ENCODE results near the gene CPT1A.

CPT1A gene

DNA sequence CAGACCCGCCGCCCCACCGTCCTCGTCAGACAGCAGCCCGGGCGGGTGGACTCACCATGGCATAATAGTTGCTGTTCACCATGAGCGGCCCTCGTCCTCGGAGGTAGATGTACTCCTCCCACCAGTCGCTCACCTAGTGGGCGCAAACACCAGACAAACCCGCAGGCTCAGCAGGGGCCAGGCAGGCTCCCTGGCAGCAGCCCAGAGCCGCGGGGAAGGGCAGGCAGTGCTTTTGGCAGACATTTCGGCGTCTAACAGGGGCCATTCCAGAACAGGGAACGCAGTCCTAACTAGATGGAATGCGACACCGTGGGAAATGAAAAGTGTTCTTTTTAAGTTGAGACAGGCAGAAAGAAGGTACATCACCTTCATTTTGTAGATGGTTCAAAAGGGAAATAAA is 44.9 kb downstream of the CPT1A start:
- no peak for DNase-seq

DNA sequence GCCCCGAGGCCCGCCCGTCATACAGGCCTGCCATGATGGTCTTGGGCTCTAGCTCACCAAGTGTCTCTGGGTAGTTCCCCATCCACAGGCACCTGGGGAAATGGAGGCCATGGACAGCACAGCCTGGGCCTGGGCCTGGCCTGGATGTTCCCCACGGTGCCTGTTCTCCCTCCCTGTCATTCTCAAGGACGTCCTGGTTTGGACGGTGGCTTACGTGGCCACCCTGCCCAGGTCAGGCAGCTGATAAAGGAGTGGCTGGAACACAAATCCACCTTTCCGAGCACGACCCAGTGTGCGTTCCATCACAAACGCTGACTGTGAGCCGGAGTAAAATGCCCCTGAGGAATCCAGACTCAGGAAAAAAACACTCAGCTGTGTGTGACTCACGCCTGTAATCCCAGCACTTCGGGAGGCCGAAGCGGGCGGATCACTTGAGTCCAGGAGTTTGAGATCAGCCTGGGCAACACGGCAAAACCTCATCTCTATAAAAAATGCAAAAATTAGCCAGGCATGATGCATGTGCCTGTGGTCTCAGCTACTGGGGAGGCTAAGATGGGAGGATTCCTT is 49.2 kb downstream of the CPT1A start:
- peak; percentile 25 for DNase-seq

DNA sequence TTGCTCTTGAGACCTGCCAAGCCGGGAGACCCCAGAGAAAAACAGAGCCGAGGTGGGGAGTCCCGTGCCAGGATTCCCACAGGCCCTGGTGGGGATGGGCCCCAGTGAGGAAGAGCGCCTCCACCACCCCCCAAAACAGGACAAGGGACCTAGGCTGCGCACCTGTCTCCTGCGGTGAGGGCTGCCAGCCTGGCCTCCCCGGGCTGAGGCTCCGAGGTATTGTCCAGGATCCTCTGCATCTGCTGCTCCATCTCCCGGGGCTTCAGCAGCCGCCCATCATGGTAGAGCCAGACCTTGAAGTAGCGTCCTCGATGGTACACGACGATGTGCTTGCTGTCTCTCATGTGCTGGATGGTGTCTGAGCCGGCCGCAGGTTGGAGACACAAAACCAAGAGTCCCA is 57.1 kb downstream of the CPT1A start:
- DNase-seq = no peak

GRCh38 chr11:68783216-68783821 is 58.4 kb downstream of the CPT1A start:
- no peak for DNase-seq

DNA sequence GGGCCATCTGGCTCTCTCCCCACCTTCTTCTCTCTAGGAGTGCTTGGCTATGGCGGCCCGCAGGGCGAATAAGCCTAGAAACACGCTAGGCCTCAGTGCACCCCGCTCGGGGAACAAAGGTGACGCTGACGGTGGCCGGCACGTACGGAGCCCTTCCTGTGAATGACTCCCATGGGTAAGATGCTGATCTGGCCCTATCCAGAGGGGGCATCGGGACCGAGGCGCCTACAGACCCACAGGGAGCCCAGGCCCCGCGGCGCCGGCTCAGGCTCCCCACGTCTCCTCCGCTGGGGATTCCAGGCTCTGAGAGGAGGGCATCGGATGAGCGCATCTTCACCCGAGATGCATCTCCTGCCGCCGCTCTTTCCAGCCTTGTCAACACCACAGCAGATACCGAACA is 59.0 kb downstream of the CPT1A start:
- DNase-seq = no peak

- no peak for DNase-seq
Observed at GRCh38 chr11:68780829-68781228, 60.9 kb downstream of the CPT1A start.

DNA sequence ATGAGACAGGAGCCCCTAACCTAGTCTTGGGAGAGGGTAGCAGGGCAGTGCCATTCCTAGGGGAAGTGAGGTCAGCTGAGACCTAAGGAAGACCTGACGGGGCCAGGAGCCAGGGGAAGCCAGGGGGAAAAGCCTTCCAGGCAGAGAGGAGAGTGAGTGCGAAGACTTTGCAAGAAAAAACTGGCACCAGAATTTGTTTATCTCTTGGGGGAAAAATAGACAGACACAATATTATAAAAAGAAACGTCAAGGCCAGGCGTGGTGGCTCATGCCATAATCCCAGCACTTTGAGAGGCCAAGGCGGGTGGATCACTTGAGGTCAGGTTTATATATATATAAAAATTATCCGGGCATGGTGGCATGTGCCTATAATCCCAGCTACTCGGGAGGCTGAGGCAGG is 63.5 kb downstream of the CPT1A start:
- DNase-seq = no peak

GRCh38 chr11:68776442-68777235 is 65.1 kb downstream of the CPT1A start:
- DNase-seq = no peak

GRCh38 chr11:68775951-68776388 is 65.7 kb downstream of the CPT1A start:
- no peak for DNase-seq

DNA sequence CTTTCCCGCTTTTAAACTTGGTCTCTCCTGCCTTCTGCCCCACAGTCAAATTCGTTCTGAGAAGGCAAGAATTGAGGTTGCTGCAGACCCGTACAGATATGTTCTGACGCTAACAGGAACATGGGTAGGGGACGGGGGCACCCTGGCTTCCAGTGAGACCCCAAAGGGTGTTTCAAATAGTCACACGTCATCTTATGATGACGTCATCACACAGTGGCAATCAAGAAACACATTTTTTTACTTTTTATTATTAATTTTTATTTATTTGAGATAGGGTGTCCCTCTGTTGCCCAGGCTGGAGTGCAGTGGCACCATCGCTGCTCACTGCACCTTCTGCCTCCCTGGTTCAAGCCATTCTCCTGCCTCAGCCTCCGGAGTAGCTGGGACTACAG is 67.5 kb downstream of the CPT1A start:
- DNase-seq = no peak

DNA sequence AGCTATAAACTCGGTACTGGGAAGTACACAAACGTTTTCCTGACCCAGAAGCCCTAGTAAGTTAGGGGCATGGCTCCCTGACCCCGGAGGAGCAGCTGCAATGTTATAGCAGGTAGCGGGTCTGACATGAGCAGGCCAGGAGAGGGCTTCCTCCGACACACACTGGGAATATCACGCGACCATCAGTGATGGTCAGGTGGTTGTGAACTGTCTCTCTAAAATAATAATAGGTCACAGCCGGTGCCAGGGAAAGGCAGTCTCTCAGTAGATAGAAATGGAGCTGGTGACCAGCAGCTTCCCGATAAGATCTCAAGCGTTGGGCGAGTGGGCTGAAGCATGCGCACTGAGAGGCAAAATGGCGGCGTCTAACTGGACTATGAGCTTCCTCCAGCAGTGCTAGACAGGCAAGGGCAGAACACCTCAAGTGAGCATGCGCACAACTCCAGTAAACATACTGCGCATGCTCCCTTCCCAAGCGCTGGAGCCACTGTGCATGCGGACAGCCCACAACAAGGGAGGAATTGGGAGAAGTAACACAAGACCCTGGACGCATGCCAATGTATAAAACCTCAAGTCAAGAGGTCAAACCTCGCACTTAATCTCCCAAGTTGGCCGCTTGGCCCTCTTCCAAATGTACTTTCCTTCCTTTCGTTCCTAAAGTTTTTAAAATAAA is 68.1 kb downstream of the CPT1A start:
- DNase-seq = no peak

DNA sequence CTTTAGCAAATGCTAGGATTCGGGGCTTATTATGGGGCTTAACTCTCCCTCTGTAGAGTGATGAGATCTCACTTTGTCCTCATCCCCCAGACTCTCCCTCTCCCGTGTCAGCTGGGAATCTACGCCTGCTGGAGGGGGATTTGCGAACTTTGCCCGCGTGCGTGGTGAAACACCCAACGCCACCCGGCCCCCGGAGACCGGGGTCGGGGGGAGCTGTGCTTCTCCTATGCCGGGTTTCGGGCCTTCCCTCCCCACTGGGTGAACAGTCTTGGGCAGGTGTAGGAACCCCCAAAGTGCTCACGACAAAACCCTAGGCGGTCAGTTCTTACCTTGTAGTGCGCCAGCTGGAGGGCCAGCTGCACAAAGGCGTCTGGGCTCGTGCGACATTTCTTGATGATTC is 68.8 kb downstream of the CPT1A start:
- no peak for DNase-seq

- DNase-seq = no peak
Observed at GRCh38 chr11:68770781-68771180, 70.9 kb downstream of the CPT1A start.

- no peak for DNase-seq
Observed at GRCh38 chr11:68767672-68768071, 74.0 kb downstream of the CPT1A start.

GRCh38 chr11:68766786-68767185 is 74.9 kb downstream of the CPT1A start:
- DNase-seq = no peak

DNA sequence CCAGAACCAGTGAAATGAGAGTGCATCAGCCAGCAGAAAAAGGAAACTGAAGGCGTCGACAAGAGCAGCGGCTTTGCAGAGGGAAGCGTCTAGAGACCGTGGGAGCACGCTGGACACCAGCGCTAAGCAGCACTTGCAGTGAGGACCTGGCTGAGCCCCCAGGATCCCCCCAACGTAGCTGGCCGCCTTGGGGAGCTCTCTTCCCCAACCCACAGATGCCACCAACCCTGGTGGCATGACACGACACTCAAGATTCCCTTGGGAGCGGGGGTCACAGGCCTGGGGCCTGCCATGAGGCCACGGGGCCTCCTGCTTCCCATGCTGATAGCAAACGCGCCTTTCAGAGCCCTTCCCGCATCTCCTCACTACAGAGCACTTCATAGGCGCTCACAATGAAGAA is 77.0 kb downstream of the CPT1A start:
- DNase-seq = no peak

- no peak for DNase-seq
Observed at GRCh38 chr11:68763926-68764657, 77.6 kb downstream of the CPT1A start.

DNA sequence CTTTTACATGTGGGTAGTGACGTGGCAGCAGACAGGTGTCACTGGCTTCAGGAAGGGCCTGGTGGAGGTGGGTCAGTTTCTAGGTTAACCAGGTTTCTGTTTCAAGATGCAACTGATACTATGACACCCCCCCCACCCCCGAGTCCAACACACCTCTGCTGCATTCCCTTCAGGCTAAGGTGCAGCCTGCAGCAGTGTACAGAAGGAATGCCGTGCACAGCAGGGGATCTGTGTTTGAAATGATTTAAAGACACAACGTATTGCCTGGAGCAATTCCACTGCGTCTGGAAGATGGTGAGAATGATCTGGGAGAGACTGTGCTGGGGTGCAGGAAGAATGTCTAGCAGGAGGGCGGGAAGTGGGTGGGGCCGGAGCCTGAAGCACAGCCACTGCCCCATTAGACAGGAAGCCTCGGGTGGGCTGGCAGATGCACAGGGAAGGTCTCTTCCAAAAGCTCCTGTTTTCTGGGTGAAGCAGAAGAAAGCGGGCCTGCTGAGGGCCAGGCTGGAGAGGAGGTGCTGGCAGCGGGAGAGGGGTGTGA is 78.5 kb downstream of the CPT1A start:
- no peak for DNase-seq

GRCh38 chr11:68762481-68762880 is 79.2 kb downstream of the CPT1A start:
- no peak for DNase-seq

DNA sequence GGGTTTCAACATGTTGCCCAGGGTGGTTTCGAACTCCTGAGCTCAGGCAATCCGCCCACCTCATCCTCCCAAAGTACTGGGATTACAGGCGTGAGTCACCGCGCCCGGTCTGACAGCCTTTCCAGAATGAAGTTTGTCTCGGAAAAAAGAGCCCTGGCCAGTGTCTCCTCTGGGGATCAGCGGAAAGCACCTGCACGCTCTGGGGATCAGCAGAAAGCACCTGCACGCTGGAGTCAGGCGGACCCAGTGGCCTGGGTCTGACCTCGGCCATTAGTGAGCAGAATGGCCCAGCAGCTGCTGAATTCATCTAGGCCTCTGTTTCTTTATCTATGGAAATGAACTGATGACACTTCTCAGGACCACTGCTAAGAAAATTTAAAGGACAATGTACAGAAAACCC is 79.9 kb downstream of the CPT1A start:
- DNase-seq = no peak

DNA sequence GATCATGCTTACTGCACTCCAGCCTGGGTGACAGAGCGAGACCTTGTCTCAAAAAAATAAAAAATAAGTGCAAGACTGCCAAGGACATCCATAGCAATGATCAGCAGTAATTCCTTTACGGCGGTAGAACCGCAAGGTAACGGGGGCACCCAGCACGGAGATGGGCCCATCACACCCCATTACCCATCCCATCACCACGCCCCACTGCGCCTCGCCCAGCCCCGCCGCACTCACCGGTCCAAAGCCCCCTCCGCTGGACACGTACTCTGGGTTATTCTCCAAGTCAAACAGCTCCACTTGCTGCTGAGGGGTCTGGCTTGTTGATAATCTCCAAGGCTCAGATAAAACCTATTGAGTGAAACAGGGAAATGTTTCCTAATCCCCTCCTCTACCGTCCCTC is 81.7 kb downstream of the CPT1A start:
- DNase-seq = no peak

DNA sequence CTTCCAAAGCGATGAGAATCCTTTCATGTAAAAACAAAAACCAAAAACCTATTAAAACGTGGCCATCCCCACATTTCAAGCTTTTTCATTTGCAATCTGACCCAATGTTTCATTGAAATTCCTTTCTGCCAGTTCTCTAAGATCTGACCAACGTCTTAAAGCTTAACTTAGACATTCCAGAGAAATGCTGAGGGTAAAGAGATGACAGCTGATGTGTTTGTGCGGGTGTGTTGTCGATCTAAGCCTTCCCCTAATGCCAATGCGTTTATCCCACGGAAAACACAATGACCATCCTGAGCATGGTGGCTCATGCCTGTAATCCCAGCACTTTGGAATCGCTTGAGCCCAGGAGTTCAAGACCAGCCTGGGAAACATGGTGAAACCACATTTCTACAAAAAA is 84.0 kb downstream of the CPT1A start:
- DNase-seq = no peak
